H1 (cell line): ENCODE data around the gene PRG2. TPM values are rescaled to one million over a fixed set of nuclear protein-coding genes. Genes with fewer than 3 reads are reported as not detected.

Experiments used
- CTCF ChIA-PET: fragments of 300-600 bp; sonication (Branson Sonifier 250); formaldehyde crosslinking; loops from one replicate; lab custom pipeline; 2021; ENCODE audit not compliant: partially characterized antibody; lab: Charles Lee
- POLR2A ChIA-PET: fragments of 300-600 bp; sonication (Branson Sonifier 250); formaldehyde crosslinking; loops from one replicate; lab custom pipeline; 2021; ENCODE audit warnings: inconsistent platforms; ENCODE audit not compliant: partially characterized antibody; lab: Charles Lee
- DNase-seq, 2 experiments: peaks; one replicate each; pipeline versions ENCODE4 v3.0.0 to v3.0.0-alpha.2; 2010 to 2022; ENCODE audit warnings: low spot score in 2 of 2, low read depth in 1 of 2, mixed read lengths in 1 of 2
- FAIRE-seq: peaks from 2 replicates; lab custom pipeline; 2011; peaks lifted over from hg19 to GRCh38; lab: Jason Lieb, UNC
- H2AFZ ChIP-seq: 2 replicates; pipeline ENCODE4 v1.8.1; 2012; ENCODE audit warnings: low read length, inconsistent platforms
- H2AK5ac ChIP-seq: 2 replicates; pipeline ENCODE4 v1.6.1; 2013; ENCODE audit warnings: low read depth, low read length
- H2BK120ac ChIP-seq: replicated peaks from 2 replicates; pipeline ENCODE3; 2013; ENCODE audit warnings: low read depth, low read length, inconsistent platforms
- H2BK12ac ChIP-seq: 2 replicates; pipeline ENCODE4 v1.6.1; 2013; ENCODE audit warnings: low read depth, low read length
- H2BK15ac ChIP-seq: 2 replicates; pipeline ENCODE4 v1.6.1; 2013; ENCODE audit warnings: low read length
- H2BK20ac ChIP-seq: 2 replicates; pipeline ENCODE4 v1.6.1; 2013; ENCODE audit warnings: low read length
- H2BK5ac ChIP-seq: 2 replicates; pipeline ENCODE4 v1.6.1; 2013; ENCODE audit warnings: low read depth, low read length
- H3K14ac ChIP-seq: 2 replicates; pipeline ENCODE4 v1.6.1; 2013; ENCODE audit warnings: inconsistent platforms; ENCODE audit not compliant: insufficient read length
- H3K18ac ChIP-seq: 2 replicates; pipeline ENCODE4 v1.6.1; 2013; ENCODE audit warnings: low read length; ENCODE audit errors: extremely low read depth
- H3K23ac ChIP-seq: 2 replicates; pipeline ENCODE4 v1.6.1; 2013; ENCODE audit warnings: inconsistent platforms; ENCODE audit not compliant: insufficient read length
- H3K23me2 ChIP-seq: 2 replicates; pipeline ENCODE4 v1.6.1; 2013; ENCODE audit warnings: low read depth, low read length
- H3K27ac ChIP-seq: 2 replicates; pipeline ENCODE4 v1.6.1; 2011; ENCODE audit warnings: low read depth, low read length, inconsistent platforms
- H3K27me3 ChIP-seq, 4 experiments: replicated peaks in 1 of 4; 1 replicate in 1 of 4; 2 replicates in 3 of 4; pipeline versions ENCODE4 v1.6.1 to v1.8.1; 2011 to 2013; ENCODE audit warnings: low read length in 3 of 4, mild to moderate bottlenecking in 3 of 4, inconsistent platforms in 2 of 4, mixed read lengths in 2 of 4, moderate library complexity in 1 of 4; ENCODE audit not compliant: control insufficient read depth in 3 of 4, insufficient read depth in 3 of 4; ENCODE audit errors: extremely low read depth in 1 of 4
- H3K36me3 ChIP-seq, 4 experiments: 2 replicates each; pipeline versions ENCODE4 v1.6.1 to v1.8.1; 2011 to 2013; ENCODE audit warnings: mild to moderate bottlenecking in 4 of 4, low read length in 3 of 4, moderate library complexity in 2 of 4, control low read depth in 1 of 4, inconsistent platforms in 1 of 4; ENCODE audit not compliant: insufficient read depth in 4 of 4, control insufficient read depth in 2 of 4
- H3K4ac ChIP-seq: replicated peaks from 2 replicates; pipeline ENCODE3; 2013; ENCODE audit warnings: low read length, low read depth, mixed read lengths, inconsistent platforms; ENCODE audit not compliant: insufficient read length
- H3K4me1 ChIP-seq, 4 experiments: replicated peaks in 1 of 4; 1 replicate in 1 of 4; 2 replicates in 3 of 4; pipeline versions ENCODE4 v1.6.1 to v1.8.1; 2011 to 2013; ENCODE audit warnings: low read length in 3 of 4, inconsistent platforms in 2 of 4, mixed read lengths in 1 of 4; ENCODE audit not compliant: insufficient read depth in 4 of 4, control insufficient read depth in 3 of 4
- H3K4me2 ChIP-seq, 2 experiments: 2 replicates each; pipeline versions ENCODE4 v1.6.1 to v1.8.1; 2011 to 2013; ENCODE audit warnings: low read depth in 2 of 2, low read length in 2 of 2, control low read depth in 1 of 2, inconsistent platforms in 1 of 2, mild to moderate bottlenecking in 1 of 2; ENCODE audit not compliant: insufficient read depth in 1 of 2
- H3K4me3 ChIP-seq, 4 experiments: fragments of 200-600, 300-600 bp in 1 of 4; sonication (generic), shearing (Covaris generic), sonication (Bioruptor Twin) in 1 of 4; 2 replicates each; pipeline versions ENCODE4 v1.5.1 to v1.8.1; 2011 to 2016; ENCODE audit warnings: low read length in 4 of 4, low read depth in 3 of 4, control low read depth in 2 of 4, inconsistent platforms in 2 of 4, mild to moderate bottlenecking in 2 of 4, mixed read lengths in 1 of 4, moderate library complexity in 1 of 4; ENCODE audit not compliant: insufficient read depth in 2 of 4; ENCODE audit errors: extremely low read depth in 1 of 4
- H3K56ac ChIP-seq: replicated peaks from 2 replicates; pipeline ENCODE3; 2013; ENCODE audit warnings: low read depth, mild to moderate bottlenecking, mixed read lengths, low read length, inconsistent platforms; ENCODE audit not compliant: insufficient read length
- H3K79me1 ChIP-seq: 2 replicates; pipeline ENCODE4 v1.6.1; 2013; ENCODE audit warnings: low read depth, low read length, control low read depth
- H3K79me2 ChIP-seq, 2 experiments: 2 replicates each; pipeline versions ENCODE4 v1.6.1 to v1.8.1; 2012 to 2013; ENCODE audit warnings: low read length in 2 of 2, mild to moderate bottlenecking in 2 of 2, inconsistent platforms in 1 of 2; ENCODE audit not compliant: insufficient read depth in 2 of 2, control insufficient read depth in 1 of 2
- H3K9ac ChIP-seq, 4 experiments: replicated peaks in 1 of 4; 1 replicate in 1 of 4; 2 replicates in 3 of 4; pipeline versions ENCODE4 v1.6.1 to v1.8.1; 2011 to 2013; ENCODE audit warnings: low read depth in 3 of 4, low read length in 3 of 4, control low read depth in 2 of 4, mild to moderate bottlenecking in 2 of 4, moderate library complexity in 2 of 4, inconsistent platforms in 1 of 4; ENCODE audit errors: extremely low read depth in 1 of 4
- H3K9me3 ChIP-seq, 2 experiments: 2 replicates each; pipeline versions ENCODE4 v1.6.1 to v1.8.1; 2012 to 2013; ENCODE audit warnings: mild to moderate bottlenecking in 2 of 2, moderate library complexity in 2 of 2, control low read depth in 1 of 2, inconsistent platforms in 1 of 2, low read depth in 1 of 2, low read length in 1 of 2, mixed read lengths in 1 of 2; ENCODE audit not compliant: insufficient read depth in 2 of 2
- H4K20me1 ChIP-seq, 2 experiments: replicated peaks in 1 of 2; 2 replicates each; pipeline versions ENCODE3 to v1.8.1; 2011 to 2013; ENCODE audit warnings: inconsistent platforms in 2 of 2, low read length in 2 of 2, mild to moderate bottlenecking in 1 of 2; ENCODE audit not compliant: insufficient read depth in 2 of 2, control insufficient read depth in 1 of 2
- H4K5ac ChIP-seq: 2 replicates; pipeline ENCODE4 v1.6.1; 2013; ENCODE audit warnings: low read length, low read depth, mixed read lengths, inconsistent platforms; ENCODE audit not compliant: insufficient read length
- H4K8ac ChIP-seq: 2 replicates; pipeline ENCODE4 v1.8.0; 2013; ENCODE audit warnings: mild to moderate bottlenecking, moderate library complexity, low read length, inconsistent platforms; ENCODE audit not compliant: insufficient read depth; ENCODE audit errors: extremely low read depth
- H4K91ac ChIP-seq: replicated peaks from 2 replicates; pipeline ENCODE3; 2013; ENCODE audit warnings: low read length, mixed read lengths, inconsistent platforms; ENCODE audit not compliant: insufficient read length
- ATF3 ChIP-seq: IDR thresholded peaks from 2 replicates; pipeline ENCODE4 v1.6.1; 2011; ENCODE audit warnings: low read depth, mild to moderate bottlenecking, low read length; ENCODE audit not compliant: insufficient read depth
- CHD2 ChIP-seq: IDR thresholded peaks from 2 replicates; pipeline ENCODE4 v1.6.1; 2012; ENCODE audit warnings: low read length, improper control_type of control experiment
- CTBP2 ChIP-seq: IDR thresholded peaks from 2 replicates; pipeline ENCODE4 v1.7.0; 2011; ENCODE audit warnings: borderline replicate concordance, mild to moderate bottlenecking, moderate library complexity, mixed read lengths, low read length; ENCODE audit not compliant: insufficient read depth, insufficient read length
- HDAC2 ChIP-seq, 2 experiments: fragments of 300-600 bp in 1 of 2; sonication (generic) in 1 of 2; IDR thresholded peaks; 2 replicates each; pipeline ENCODE4 v1.6.1; 2011 to 2012; ENCODE audit warnings: low read depth in 2 of 2, low read length in 2 of 2, mild to moderate bottlenecking in 2 of 2, moderate library complexity in 2 of 2, borderline replicate concordance in 1 of 2, inconsistent platforms in 1 of 2
- MAFK ChIP-seq: IDR thresholded peaks from 2 replicates; pipeline ENCODE4 v1.6.1; 2012; ENCODE audit warnings: low read depth, mild to moderate bottlenecking, improper control_type of control experiment, low read length
- SP4 ChIP-seq: IDR thresholded peaks from 2 replicates; pipeline ENCODE4 v1.6.1; 2012; ENCODE audit warnings: low read length, inconsistent platforms
- SRF ChIP-seq: IDR thresholded peaks from 2 replicates; pipeline ENCODE4 v1.6.1; 2011; ENCODE audit warnings: mild to moderate bottlenecking, low read depth, low read length, moderate library complexity
- TAF7 ChIP-seq: optimal IDR thresholded peaks from 2 replicates; pipeline ENCODE3; 2011; ENCODE audit warnings: low read depth, mild to moderate bottlenecking, inconsistent platforms, low read length, moderate library complexity, borderline replicate concordance
- YY1 ChIP-seq: IDR thresholded peaks from 2 replicates; pipeline ENCODE4 v1.6.1; 2011; ENCODE audit warnings: low read depth, mild to moderate bottlenecking, low read length
- WGBS, 2 experiments: shearing (Covaris generic) in 1 of 2; methylation state at CpG; one replicate each; pipeline versions ENCODE4 v1.1.6 to v1.1.7; 2013 to 2015; ENCODE audit warnings: low lambda C conversion rate in 2 of 2, mixed read lengths in 2 of 2, inconsistent platforms in 1 of 2, low coverage in 1 of 2, missing lambda C conversion rate in 1 of 2; ENCODE audit not compliant: insufficient replicate concordance in 2 of 2, insufficient coverage in 1 of 2, insufficient read length in 1 of 2; ENCODE audit errors: extremely low coverage in 1 of 2, missing lambda C conversion rate in 1 of 2; 5-methylcytosine and 5-hydroxymethylcytosine counted together
- polyA plus RNA-seq, 7 experiments: library from polyadenylated mRNA; depleted of rRNA in 3 of 7; stranded (reverse) in 5 of 7; unstranded in 2 of 7; fragments of >200 nt in 5 of 7; fragments of 200-250 nt in 2 of 7; gene quantifications; 1 replicate in 5 of 7; 2 replicates in 1 of 7; 4 replicates in 1 of 7; pipeline versions ENCODE4 v1.2.1 to v1.2.3, GENCODE V29; 2011 to 2013; ENCODE audit warnings: missing spikeins in 2 of 7, mixed read lengths in 2 of 7
- total RNA-seq: library from RNA; stranded (reverse); fragmentation: NEBNext Ultra II Directional; extraction: Animal tissue kit (Norgen Biotek cat#: 25700); gene quantifications from 2 replicates; pipeline ENCODE4 v1.2.1, GENCODE V29; 2021

The PRG2 gene
- total and polyA plus RNA-seq, 2 of the 8 experiments (the other 6 are each of a cell fraction or from before 2014, with no cell fraction given), result 0.32 TPM; not detected in 1

GRCh38 chr11:57424137-57424791 is 33.8 kb upstream of the PRG2 start:
- no peak overlapping the region for H3K56ac ChIP-seq
- no peak overlapping the region for H2BK20ac ChIP-seq
- FAIRE-seq (no peak), DNase-seq (no peak)
- peaks cover 0 to 23% (median 3%) of the 10 kb centered on the region in 4 experiments; a peak in 2 of 8 replicates for H3K36me3 ChIP-seq
- H2BK12ac ChIP-seq, result no peak overlapping the region
- no peaks in the 10 kb centered on the region for H4K20me1 ChIP-seq
- no peaks in the 10 kb centered on the region for H3K9me3 ChIP-seq
- POLR2A ChIA-PET, result no interaction called here
- H3K18ac ChIP-seq, result no peak overlapping the region
- no peak overlapping the region for H2AK5ac ChIP-seq
- no peak overlapping the region for H3K23ac ChIP-seq
- no peak overlapping the region for H3K4ac ChIP-seq
- H3K23me2 ChIP-seq, result no peaks in the 10 kb centered on the region; the same call in 1 of the 2 replicates
- no peak overlapping the region for H4K8ac ChIP-seq
- no peak overlapping the region for H4K91ac ChIP-seq
- H3K79me2 ChIP-seq, result no peaks in the 10 kb centered on the region
- 90% methylated on average over 9 of the region's 9 CpGs; no CpG with 5 or more reads in 1 of the 2 experiments for WGBS, 2 experiments
- peaks cover 0 to 10% (median 3%) of the 10 kb centered on the region in 4 experiments; a peak in 5 of 7 replicates for H3K27me3 ChIP-seq
- CTCF ChIA-PET, result interaction anchor here (1.3 to 2.0 kb wide), 5 partner anchors 8 to 69 kb away, joined by 3 to 8 read pairs (median 4); no protein-coding TSS in a partner anchor
- H3K14ac ChIP-seq, result no peak overlapping the region
- H3K4me1 ChIP-seq, result peaks cover 0 to 19% (median 13%) of the 10 kb centered on the region in 4 experiments; a peak in 6 of 7 replicates
- H3K27ac ChIP-seq, result no peak overlapping the region
- no peak overlapping the region for H2AFZ ChIP-seq
- no peak overlapping the region for H4K5ac ChIP-seq
- H2BK15ac ChIP-seq, result no peak overlapping the region
- no peak overlapping the region for H3K4me3 ChIP-seq
- H3K9ac ChIP-seq, result no peak overlapping the region
- H2BK5ac ChIP-seq, result no peak overlapping the region
- peaks cover 4% of the 10 kb centered on the region; the same call in 1 of the 2 replicates for H3K79me1 ChIP-seq
- H3K4me2 ChIP-seq, result no peak overlapping the region
- H2BK120ac ChIP-seq, result no peak overlapping the region
- no peak for TF ChIP-seq TAF7
- no peak for TF ChIP-seq ATF3
- no peak for TF ChIP-seq CHD2
- TF ChIP-seq CTBP2, result no peak
- no peak for TF ChIP-seq SRF
- TF ChIP-seq SP4, result no peak
- TF ChIP-seq YY1, result no peak
- TF ChIP-seq HDAC2 (IDR thresholded peaks at IDR 0.05; ENCODE audit: borderline replicate concordance in 1 of 2, low read depth in 2 of 2, low read length in 2 of 2), result no peak
- TF ChIP-seq MAFK, result no peak
